Mammary epithelial cell (primary cell): Measurements from ENCODE around the gene ARHGAP42.

Experiments used
- CTCF ChIP-seq, 2 donors: IDR thresholded peaks in 1 of 2; conservative IDR thresholded peaks in 1 of 2; 2 replicates each; pipeline ENCODE4 v1.5.1; 2011 to 2012; ENCODE audit warnings: inconsistent platforms in 2 of 2, low read length in 2 of 2, mild to moderate bottlenecking in 2 of 2, control low read depth in 1 of 2, low read depth in 1 of 2; ENCODE audit not compliant: insufficient read depth in 1 of 2; ENCODE audit errors: extremely low read depth in 1 of 2
- EZH2 ChIP-seq: IDR thresholded peaks from 2 replicates; pipeline ENCODE4 v1.6.1; 2012; ENCODE audit warnings: low read length, inconsistent platforms, borderline replicate concordance

DNA sequence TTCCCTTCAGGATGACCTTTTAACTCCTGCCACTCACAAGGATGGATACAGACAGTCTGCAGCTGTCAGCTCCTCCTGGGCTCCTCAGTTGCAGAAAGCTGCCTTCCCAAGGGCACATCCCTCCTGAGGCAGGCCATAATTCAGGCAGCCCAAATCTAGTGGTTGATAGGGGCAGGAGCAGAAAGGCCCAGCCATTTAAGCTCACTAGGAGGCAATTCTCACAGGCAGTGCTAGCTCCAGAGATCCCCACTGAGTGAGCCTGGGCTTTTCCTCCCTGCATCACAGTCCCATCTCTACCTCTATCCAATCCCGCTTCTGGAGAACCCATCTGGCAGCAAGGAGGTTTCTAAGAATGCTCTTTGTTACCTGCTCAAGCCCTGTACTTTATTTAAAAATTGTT lies 200.6 kb downstream of the ARHGAP42 start:
- TF ChIP-seq CTCF (conservative IDR thresholded peaks at IDR 0.05 in 1 of 2, IDR thresholded peaks at IDR 0.05 in 1 of 2; ENCODE audit: extremely low read depth in 1 of 2, insufficient read depth in 1 of 2, low read depth in 1 of 2, low read length in 2 of 2): no peak
- no peak for TF ChIP-seq EZH2
